Natural killer cell (primary cell): ENCODE measurements around the gene SELENOS. TPM values are rescaled to one million over a fixed set of nuclear protein-coding genes. Genes with fewer than 3 reads are reported as not detected.
A peak's percentile ranks its signal among the peaks of the same experiment; 100 is the strongest.

Experiments
- ATAC-seq, 3 donors: fragments of 150-1000 bp in 2 of 3; fragments of 200-7000 bp in 1 of 3; cut with Tn5 transposase; 1 replicate in 1 of 3; 2 replicates in 2 of 3; pipeline ENCODE4 v1.10.0; 2021; ENCODE audit warnings: mild to moderate bottlenecking in 2 of 3, moderate library complexity in 2 of 3
- DNase-seq, 2 donors: peaks; one replicate each; pipeline versions ENCODE4 v3.0.0 to v3.0.0-alpha.2; 2013 to 2021; ENCODE audit warnings: mixed read lengths in 1 of 2
- H3K27ac ChIP-seq: one replicate; pipeline ENCODE4 v1.5.1; 2013; ENCODE audit warnings: mild to moderate bottlenecking, low read length
- H3K27me3 ChIP-seq: one replicate; pipeline ENCODE4 v1.6.1; 2013; ENCODE audit warnings: low read length; ENCODE audit not compliant: control insufficient read depth, insufficient read depth
- H3K36me3 ChIP-seq: one replicate; pipeline ENCODE4 v1.6.1; 2013; ENCODE audit warnings: low read length; ENCODE audit not compliant: control insufficient read depth, insufficient read depth
- H3K4me1 ChIP-seq: one replicate; pipeline ENCODE4 v1.6.1; 2013; ENCODE audit warnings: low read length; ENCODE audit not compliant: control insufficient read depth, insufficient read depth
- H3K4me3 ChIP-seq: one replicate; pipeline ENCODE4 v1.5.1; 2013; ENCODE audit warnings: low read length
- H3K9me3 ChIP-seq: one replicate; pipeline ENCODE4 v1.6.1; 2013; ENCODE audit warnings: low read length; ENCODE audit not compliant: control insufficient read depth, insufficient read depth
- H3K27ac Mint-ChIP-seq, 2 donors: one replicate each; pipeline ENCODE4 v1.8.0; 2022; ENCODE audit warnings: mild to moderate bottlenecking in 2 of 2, mixed read lengths in 2 of 2, moderate library complexity in 1 of 2
- H3K27me3 Mint-ChIP-seq, 2 donors: one replicate each; pipeline ENCODE4 v1.8.0; 2022; ENCODE audit warnings: low read depth in 2 of 2, mixed read lengths in 2 of 2
- H3K36me3 Mint-ChIP-seq: one replicate; pipeline ENCODE4 v1.8.0; 2022; ENCODE audit warnings: mixed read lengths
- H3K4me1 Mint-ChIP-seq, 2 donors: one replicate each; pipeline ENCODE4 v1.8.0; 2022; ENCODE audit warnings: mixed read lengths in 2 of 2
- H3K4me3 Mint-ChIP-seq: one replicate; pipeline ENCODE4 v1.8.0; 2022; ENCODE audit warnings: mild to moderate bottlenecking, moderate library complexity, mixed read lengths
- H3K9me3 Mint-ChIP-seq, 2 donors: one replicate each; pipeline ENCODE4 v1.8.0; 2022; ENCODE audit warnings: mixed read lengths in 2 of 2
- CTCF ChIP-seq: fragments of 200-600 bp; IDR thresholded peaks from one replicate; pipeline ENCODE4 v1.8.0; 2022; ENCODE audit warnings: antibody characterized with exemption
- WGBS: methylation state at CpG from one replicate; pipeline ENCODE4 v1.1.7; 2013; ENCODE audit warnings: missing lambda C conversion rate; ENCODE audit not compliant: insufficient coverage; 5-methylcytosine and 5-hydroxymethylcytosine counted together
- intact Hi-C: fragments of 100-400 bp; cut with micrococcal nuclease; formaldehyde crosslinking; loops from one replicate; pipeline ENCODE4 v1.14.2; 2022
- total RNA-seq, 4 donors: library from RNA; stranded (reverse); fragments of 120-200 nt in 1 of 4; gene quantifications; one replicate each; pipeline versions ENCODE4 v1.2.3 to v1.2.4, GENCODE V29; 2013 to 2022

SELENOS gene
- total RNA-seq, 3 donors from 2014 or later (not counting 1 experiment from before 2014, with no cell fraction given), result 33.6 to 44.2 (median 38.4) TPM

- Histone ChIP-seq H3K27me3 (peaks cover 2% of the 10 kb centered on the region), H3K36me3 (no peaks in the 10 kb centered on the region), H3K9me3 (no peaks in the 10 kb centered on the region), H3K4me3 (no peak overlapping the region), H3K27ac (no peak overlapping the region), H3K4me1 (peaks cover 24% of the 10 kb centered on the region)
- TF ChIP-seq CTCF, result no peak
- H3K9me3 Mint-ChIP-seq, result no peaks in the 10 kb centered on the region
- H3K36me3 Mint-ChIP-seq, result no peaks in the 10 kb centered on the region
- WGBS, result 86% methylated on average over 17 of the region's 17 CpGs
- no peak for DNase-seq
- peaks cover 18 to 20% of the 10 kb centered on the region in 2 donors for H3K4me1 Mint-ChIP-seq
- H3K4me3 Mint-ChIP-seq, result no peak overlapping the region
- no peak overlapping the region for H3K27ac Mint-ChIP-seq
- peaks cover 0 to 4% of the 10 kb centered on the region in 2 donors for H3K27me3 Mint-ChIP-seq
- no peak for ATAC-seq
- intact Hi-C loops, result no loop called here
Observed at GRCh38 chr15:101322854-101323477, 45.7 kb upstream of the SELENOS start.

GRCh38 chr15:101322016-101322695 is 44.9 kb upstream of the SELENOS start:
- peaks cover 18 to 20% of the 10 kb centered on the region in 2 donors for H3K4me1 Mint-ChIP-seq
- H3K36me3 ChIP-seq, result no peaks in the 10 kb centered on the region

GRCh38 chr15:101320501-101321052 is 43.3 kb upstream of the SELENOS start:
- Histone ChIP-seq H3K4me3 (peak overlapping the region; percentile 22), H3K27me3 (no peaks in the 10 kb centered on the region), H3K36me3 (no peaks in the 10 kb centered on the region), H3K27ac (peak overlapping the region; percentile 82), H3K9me3 (no peaks in the 10 kb centered on the region), H3K4me1 (peaks cover 24% of the 10 kb centered on the region)
- TF ChIP-seq CTCF, result peak; percentile 73
- peak overlapping the region; percentile 95 for H3K27ac Mint-ChIP-seq
- peak; percentile 95 to 98 (median 98) for ATAC-seq
- peak overlapping the region; percentile 86 for H3K4me3 Mint-ChIP-seq
- H3K36me3 Mint-ChIP-seq, result no peaks in the 10 kb centered on the region
- WGBS, result 16% methylated on average over 21 of the region's 21 CpGs
- intact Hi-C loops, result loop anchor here (1.0 kb wide), 1 partner anchor 14 kb away; no protein-coding TSS in a partner anchor
- no peaks in the 10 kb centered on the region for H3K9me3 Mint-ChIP-seq
- peak; percentile 64 to 84 for DNase-seq
- peaks cover 18 to 20% of the 10 kb centered on the region in 2 donors for H3K4me1 Mint-ChIP-seq
- H3K27me3 Mint-ChIP-seq, result no peaks in the 10 kb centered on the region

More at GRCh38 chr15:101322016-101322695, 44.9 kb upstream of the SELENOS start:
- ATAC-seq (no peak), DNase-seq (no peak)
- no peaks in the 10 kb centered on the region for H3K36me3 Mint-ChIP-seq
- intact Hi-C loops, result no loop called here
- Histone ChIP-seq H3K27ac (no peak overlapping the region), H3K4me1 (peaks cover 24% of the 10 kb centered on the region), H3K4me3 (no peak overlapping the region), H3K27me3 (peaks cover under 1% of the 10 kb centered on the region), H3K9me3 (no peaks in the 10 kb centered on the region)
- peak overlapping the region in 1 of 2 donors; percentile 95 for H3K27ac Mint-ChIP-seq
- H3K4me3 Mint-ChIP-seq, result no peak overlapping the region
- H3K27me3 Mint-ChIP-seq, result no peaks in the 10 kb centered on the region
- H3K9me3 Mint-ChIP-seq, result no peaks in the 10 kb centered on the region
- 94% methylated on average over 21 of the region's 21 CpGs for WGBS
- TF ChIP-seq CTCF, result no peak
